IPS DF 19.7 (cell line): ENCODE results near the gene BIRC3.
"Not testable (repeated sequence)": the region's sequence is repeated elsewhere in the genome, so short reads cannot be mapped to it uniquely, and the experiment has no call there.

Source experiments
- DNase-seq: peaks from one replicate; pipeline ENCODE4 v3.0.0-alpha.2; 2013; ENCODE audit warnings: low read depth, low spot score

The BIRC3 gene

DNA sequence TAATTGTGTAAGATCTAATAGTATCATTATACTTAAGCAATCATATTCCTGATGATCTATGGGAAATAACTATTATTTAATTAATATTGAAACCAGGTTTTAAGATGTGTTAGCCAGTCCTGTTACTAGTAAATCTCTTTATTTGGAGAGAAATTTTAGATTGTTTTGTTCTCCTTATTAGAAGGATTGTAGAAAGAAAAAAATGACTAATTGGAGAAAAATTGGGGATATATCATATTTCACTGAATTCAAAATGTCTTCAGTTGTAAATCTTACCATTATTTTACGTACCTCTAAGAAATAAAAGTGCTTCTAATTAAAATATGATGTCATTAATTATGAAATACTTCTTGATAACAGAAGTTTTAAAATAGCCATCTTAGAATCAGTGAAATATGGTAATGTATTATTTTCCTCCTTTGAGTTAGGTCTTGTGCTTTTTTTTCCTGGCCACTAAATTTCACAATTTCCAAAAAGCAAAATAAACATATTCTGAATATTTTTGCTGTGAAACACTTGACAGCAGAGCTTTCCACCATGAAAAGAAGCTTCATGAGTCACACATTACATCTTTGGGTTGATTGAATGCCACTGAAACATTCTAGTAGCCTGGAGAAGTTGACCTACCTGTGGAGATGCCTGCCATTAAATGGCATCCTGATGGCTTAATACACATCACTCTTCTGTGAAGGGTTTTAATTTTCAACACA is 6.4 kb downstream of the BIRC3 start:
- no peak for DNase-seq

DNA sequence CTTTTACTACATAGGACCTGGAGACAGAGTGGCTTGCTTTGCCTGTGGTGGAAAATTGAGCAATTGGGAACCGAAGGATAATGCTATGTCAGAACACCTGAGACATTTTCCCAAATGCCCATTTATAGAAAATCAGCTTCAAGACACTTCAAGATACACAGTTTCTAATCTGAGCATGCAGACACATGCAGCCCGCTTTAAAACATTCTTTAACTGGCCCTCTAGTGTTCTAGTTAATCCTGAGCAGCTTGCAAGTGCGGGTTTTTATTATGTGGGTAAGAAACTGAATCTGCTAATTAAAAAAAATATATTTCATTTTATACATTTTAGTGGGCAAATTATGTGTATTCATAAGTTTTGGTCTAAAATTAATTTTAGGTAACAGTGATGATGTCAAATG is 7.8 kb downstream of the BIRC3 start:
- no peak for DNase-seq

DNA sequence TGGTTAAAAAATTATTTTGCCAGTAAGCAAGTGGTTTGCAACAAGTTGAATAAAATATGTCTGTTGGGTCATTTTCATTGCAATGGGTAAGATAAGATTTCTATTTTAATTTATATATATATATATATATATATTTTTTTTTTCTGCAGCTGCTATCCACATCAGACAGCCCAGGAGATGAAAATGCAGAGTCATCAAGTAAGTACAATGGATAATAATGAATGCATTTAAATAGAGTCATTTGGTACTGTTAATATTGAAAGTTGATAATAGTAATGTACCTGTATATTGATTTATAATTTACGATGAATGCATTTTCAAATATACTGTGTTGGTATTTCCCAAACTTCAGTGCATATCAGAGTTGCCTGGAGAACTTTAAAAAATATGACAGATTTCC is 11.5 kb downstream of the BIRC3 start:
- DNase-seq: no peak

DNA sequence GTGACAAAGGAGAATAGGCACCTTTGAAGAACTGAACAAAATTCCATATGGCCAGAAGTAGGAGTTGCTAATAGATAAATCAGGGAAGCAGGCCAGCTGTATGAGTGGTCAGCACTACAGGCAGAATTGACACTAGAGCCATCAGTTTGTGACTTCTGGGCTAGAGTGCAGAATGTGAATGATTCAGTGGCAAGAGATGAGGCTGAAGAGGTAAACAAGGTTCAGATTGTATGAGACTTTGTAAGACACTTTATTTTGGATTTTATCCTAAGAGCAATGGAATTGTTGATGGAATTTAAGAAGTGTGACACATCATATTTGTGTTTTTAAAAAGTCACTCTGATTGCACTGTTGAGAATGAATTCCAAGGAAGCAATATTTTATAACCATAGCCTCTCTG is 12.9 kb downstream of the BIRC3 start:
- DNase-seq: no peak

DNA sequence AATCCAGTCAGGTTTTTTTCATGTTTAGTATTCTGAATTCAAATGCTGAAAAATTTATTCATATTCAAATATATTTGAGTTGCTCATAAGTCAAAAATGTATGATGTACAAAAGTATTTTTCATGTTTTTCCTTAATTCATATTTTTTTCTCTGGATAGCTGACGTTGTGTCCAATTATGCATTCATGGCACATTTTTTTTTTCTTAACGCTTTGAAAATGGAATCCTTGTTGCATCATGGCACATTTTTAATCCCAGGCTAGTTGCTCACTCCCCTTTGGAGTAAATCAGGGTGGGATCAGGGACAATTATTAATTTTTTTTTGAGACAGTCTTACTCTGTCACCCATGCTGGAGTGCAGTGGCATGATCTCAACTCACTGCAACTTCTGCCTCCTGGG is 14.1 kb downstream of the BIRC3 start:
- no peak for DNase-seq

DNA sequence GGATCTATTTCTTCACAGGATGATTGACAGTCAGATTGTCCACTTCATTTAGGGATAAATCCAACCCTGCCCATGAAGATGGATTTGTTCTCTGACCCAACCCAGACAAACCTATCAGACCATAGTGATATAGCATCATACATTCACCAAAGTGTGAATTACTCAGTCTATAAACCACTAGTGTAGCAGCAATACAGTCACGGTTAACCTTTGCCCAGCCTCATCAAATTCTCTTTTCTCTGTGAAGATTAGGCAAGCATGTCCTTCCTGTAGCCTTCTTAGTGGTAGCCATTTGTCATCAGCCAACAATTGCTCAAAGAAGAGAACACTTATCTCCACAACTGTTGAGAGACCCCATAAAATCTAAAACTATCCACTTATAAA is 15.3 kb downstream of the BIRC3 start:
- DNase-seq: no peak

DNA sequence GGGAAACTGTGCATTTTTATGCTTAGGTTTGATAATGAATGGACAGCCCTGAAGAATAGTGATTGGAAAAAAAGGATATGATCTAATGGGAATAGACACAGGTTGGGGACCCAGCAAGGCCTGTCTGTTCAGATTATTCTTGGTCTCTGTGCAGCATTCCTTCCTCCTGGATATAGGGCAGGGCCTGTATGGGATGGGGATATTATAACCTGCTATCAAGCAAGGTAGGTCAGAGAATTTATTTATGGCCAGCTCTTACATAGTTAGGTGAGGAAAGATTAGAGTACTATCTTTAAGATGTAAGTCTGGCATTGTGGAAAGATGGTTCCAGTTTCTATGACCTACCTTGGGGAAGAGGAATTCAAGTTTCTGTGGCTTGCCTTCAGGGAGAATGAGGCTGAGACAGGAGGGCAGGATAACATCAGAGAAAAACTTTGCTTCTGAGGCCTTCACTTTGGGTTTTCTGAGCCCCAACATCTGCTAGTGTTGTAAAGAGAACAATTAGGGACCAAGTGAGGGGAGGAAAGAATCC is 21.3 kb downstream of the BIRC3 start:
- DNase-seq: no peak

DNA sequence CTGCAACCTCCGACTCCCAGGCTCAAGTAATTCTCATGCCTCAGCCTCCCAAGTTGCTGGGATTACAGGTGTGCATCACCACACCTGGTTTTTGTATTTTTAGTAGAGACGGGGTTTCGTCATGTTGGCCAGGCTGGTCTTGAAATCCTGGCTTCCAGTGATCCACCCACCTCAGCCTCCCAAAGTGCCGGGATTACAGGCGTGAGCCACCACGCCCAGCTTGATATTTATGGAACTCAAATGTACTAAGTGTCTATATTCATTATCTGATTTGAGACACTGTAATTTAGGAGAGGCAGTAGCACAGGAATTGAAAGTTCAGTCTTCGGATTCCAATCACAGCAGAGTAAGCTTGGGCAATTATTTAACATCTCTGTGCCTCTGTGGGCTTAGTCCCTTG is 24.0 kb downstream of the BIRC3 start:
- DNase-seq: not testable (repeated sequence)

DNA sequence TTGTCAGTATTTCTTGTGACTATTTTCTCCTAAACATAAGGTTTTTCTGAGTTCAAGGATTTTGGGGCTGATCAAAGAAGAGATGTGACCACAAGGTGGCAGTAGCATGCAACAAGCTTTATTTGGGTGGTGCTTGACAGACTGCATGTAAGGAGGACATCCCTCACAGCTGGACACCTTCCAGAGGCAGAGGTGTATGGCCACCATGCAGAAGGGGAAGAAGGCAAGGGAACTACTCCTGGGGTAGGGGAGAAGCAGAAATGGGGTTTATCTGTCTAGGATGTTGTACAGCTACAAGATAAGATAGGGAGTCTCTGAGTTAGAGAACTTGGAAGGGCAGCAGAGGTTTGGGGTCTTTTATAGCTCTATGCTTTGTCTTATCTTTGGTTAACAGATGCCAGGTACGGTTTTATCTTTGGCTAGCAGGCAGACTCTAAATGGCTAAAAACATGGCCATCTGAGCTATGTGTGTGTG is 24.6 kb downstream of the BIRC3 start:
- peak; percentile 60 for DNase-seq

DNA sequence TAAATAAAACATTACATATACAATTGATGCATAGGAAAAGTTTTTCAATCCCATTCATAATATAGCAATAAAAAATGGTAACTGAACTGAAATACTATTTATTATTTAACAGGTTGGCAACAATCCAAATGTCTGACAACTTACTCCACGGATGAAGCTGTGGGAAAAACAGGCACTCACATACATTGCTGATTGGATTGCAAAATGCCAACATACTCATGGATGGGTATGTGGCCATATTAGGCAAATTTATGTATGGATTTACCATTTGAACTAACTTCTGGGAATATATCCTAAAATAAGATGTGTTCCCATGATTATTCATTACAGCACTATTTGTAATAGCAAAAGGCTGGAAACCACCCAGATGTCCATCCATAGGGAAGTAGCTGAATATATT is 26.5 kb downstream of the BIRC3 start:
- DNase-seq: no peak

DNA sequence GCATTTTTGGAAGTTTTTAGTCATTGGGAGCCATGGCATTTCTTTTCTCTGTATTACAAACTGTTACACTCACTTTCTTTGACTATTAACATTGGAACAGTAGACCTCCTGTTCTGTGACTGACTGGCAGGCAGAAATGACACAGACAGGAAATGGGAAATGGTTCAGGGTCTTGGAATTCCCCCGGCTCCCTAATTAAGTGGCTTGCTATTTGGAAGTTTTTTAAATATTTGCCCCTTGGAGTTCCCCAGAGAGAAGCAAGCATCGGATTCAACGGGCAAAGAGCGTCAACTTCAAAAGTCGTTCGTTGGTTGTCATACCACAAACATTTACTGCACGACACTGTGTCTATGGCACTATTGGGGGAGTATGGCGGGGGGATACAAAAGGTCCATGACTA is 28.6 kb downstream of the BIRC3 start:
- DNase-seq: no peak

DNA sequence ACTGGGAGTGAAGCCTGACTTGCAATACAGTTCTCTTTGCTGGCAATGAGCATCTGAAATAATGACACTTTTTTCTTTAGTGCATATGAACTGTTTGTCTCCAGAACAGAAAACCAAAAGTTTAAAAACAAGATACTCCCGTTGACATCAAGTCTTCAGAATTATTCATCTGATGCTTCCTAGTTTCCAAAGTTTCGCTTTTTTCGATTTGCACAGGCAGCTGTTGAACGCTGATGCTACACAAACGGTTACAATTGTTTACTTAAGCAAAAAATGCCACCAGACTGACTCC is 29.1 kb downstream of the BIRC3 start:
- DNase-seq: no peak

DNA sequence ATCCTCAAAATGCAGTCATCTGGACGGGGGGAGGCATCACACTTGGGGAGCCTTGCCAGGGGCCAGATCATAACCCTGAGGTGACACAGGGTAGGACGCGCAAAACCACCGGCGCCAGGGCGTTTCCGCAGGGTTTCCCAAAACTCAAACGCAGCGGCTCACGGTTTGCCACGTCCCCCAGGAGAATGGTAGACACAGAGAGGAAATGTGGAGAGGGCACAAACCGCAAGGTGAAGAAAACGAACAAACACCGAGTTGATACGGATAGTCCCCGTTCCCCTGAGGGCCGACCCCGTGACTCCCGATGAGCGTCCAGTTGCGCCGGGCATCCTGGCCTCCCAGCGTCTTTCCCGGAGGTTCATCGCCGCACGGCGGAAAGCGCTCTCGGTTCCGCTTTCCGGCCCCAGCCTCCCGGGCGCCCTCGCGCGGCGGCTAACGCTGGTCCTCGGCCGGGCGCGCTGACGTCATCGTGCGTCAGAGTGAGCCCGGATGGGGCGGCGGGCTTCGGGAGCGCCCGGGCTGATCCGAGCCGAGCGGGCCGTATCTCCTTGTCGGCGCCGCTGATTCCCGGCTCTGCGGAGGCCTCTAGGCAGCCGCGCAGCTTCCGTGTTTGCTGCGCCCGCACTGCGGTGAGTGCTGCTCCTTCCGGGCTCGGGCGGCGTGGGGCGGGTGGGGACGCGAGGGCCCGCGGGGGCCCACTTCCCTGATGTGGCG is 29.6 kb downstream of the BIRC3 start, which contains the start of gene BIRC2:
TSS of gene BIRC2 (plus strand) at position 467 of the 714 bp plus-strand sequence. CDS start 2,641 bp downstream, outside the sequence.
- peak; percentile 38 for DNase-seq

DNA sequence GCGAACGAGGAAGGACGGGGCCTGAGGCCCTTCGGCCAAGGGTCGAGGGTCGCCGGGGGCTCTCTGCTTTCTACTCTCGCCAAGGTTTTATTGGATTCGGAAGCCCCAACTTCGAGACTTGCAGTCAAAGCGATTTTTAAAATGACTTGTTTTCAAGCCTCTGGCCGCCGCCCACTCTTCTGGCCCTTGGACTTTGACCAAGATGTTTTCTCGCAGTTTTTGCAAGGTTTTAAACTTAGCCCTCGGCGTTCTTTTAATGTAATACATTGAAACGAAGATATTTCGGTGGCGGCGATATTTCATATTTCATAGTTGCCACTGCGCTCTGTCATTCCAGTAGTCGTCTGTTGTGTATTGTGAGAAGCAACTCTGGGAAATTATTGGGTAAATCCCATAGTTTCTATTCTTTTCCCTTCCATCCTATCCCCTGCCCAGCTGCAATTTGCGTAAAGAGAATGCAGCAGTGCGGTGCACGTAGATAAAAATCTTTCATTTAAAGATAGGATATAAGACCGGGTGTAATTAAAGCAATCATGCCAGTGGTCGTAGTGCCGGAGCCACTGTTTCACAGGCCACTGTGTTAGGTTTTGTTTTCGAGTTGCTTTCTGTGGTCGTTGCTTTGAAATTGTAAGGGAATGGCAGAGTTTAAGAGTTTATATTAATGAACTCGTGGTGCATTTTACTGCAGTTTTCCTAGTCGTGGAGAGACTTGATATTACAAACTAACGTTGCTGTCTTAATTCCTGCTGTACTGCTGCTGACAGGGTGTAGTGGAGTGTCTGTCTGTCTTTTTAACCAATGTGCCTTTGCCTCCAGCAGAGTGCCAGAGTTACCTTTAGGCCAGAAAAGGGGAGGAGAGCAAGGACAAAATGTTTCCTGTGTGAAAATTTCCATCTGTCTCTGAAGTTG is 30.4 kb downstream of the BIRC3 start:
- DNase-seq: no peak

DNA sequence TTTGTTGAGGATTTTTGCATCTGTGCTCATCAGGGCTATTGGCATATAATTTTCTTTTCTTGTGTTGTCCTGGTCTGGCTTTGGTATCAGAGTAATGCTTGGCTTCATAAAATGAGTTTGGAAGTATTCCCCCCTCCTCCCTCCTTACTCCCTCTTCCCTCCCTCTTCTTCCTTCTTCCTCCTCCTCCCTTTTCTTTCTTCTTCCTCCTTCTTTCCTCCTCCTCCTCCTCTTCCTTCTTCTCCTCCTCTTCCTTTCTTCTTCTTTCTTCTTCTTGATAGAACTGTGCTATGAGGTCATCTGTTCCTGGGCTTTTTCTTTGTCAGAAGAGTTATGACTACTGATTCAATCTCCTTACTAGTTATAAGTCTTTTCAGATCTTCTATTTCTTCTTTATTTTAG is 39.8 kb downstream of the BIRC3 start:
- DNase-seq: no peak

DNA sequence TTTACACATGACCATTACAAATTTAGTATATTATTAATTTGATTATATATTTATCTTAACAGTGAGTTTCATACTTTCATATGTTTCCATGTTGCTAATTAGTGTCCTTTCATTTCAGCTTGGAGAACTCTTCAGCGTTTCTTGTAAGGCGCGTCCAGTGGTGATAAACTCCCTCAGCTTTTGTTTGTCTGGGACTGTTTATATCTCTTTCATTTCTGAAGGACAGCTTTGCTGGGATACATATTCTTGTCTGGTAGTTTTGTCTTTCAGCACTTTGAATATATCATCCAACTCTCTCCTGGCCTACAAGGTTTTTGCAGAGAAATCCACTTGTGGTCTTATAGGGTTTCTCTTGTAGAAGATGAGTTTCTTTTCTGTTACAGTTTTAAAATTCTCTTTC is 42.1 kb downstream of the BIRC3 start:
- DNase-seq: no peak

DNA sequence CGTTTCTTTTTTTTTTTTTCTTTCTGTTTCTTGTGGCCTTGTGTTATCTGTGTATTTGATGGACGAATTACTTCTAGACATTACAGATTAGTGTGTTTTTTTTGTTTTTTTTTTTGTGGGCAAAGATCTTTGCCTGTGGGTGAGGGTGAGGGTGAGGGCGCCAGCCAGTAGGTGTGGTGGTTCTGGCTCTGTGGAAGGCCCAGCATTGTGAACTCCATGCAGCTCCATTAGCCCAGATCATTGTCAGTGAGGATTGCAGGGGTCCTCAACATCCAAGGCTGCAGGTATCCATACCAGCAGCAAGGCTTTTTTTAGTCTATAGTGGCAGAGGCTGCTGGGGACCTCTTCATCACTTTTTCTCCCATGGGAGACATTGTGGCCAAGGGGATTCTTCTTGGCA is 43.4 kb downstream of the BIRC3 start:
- no peak for DNase-seq

DNA sequence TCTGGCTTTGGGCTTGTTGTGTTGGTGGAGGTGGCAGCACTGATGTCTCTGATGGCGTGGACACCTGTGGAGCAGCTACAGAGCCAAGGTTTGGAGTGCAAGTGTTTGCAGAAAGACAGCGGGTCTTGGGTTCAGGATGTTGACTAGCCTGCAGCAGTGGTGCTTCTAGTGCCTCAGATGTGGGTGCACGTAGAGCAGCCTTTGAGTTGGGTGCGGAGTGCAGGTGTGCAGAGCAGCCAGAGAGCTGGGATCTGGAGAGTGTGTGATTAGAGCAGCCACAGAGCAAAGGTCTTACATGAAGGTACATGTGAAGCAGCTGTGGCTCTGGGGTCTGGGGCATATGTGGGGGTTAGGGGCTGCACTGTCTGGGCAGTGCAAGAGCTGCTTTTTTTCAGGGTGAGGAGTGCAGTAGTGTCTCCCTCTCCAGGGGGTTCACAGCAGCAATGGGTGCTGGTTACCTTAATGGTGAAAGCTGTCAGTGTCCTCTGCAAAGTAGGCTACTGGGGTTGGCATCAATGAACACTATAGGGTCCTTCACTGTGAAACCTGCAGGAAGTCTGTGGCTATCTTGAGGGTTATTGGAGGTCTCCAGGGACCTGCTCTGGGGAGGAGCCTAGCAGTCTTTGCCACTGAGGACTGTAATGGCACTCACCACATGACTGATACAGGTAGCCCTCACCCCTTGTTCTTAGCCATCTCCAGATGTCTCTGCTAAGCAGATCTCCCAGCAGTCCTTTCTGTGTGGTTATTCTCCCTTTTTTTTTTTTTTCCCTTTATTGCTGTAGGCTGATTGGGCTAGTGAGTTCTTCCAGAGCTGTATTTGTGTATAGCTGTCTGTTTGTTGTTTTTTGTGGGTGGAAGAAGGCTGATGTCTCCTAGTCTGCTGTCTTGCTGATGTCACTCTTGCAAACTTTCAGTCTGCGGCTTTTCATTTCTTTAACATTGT is 44.1 kb downstream of the BIRC3 start:
- no peak for DNase-seq

DNA sequence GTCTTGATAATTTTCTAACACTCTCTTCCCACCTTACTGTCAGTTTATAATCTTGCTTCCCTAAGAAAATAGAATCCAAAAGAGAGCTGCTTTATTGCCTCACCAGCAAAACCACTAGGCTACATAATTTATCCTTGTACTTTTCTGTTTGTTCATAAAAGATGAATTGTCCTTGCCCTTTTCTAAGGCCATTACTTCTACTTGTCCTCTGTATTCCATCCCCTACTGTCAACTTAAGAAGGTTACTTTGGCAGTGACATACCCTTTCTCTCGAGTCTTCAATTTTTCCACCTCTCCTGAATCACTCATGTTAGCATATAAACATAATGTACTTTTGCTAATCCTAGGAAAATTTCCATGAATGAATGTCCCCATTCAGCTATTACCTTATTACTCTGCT is 47.7 kb downstream of the BIRC3 start:
- DNase-seq: no peak

DNA sequence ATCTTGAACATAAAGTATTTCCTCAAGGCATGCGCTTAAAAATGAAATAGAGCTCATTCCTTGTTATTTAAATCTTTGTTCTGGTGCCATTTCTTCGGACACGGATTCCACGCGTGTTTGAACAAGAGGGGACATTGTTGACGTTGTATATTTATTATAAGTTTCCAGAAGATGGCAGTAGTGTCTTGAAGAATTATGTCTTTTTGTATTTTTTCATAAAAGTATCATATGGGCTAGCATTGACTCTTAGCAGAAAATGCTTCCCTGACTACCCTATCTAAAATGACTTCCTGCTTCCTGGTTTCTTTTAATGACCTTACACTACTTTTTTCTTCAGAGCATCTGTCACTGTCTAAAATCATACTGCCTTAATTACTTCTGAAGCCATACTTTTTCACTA is 50.1 kb downstream of the BIRC3 start:
- DNase-seq: no peak

DNA sequence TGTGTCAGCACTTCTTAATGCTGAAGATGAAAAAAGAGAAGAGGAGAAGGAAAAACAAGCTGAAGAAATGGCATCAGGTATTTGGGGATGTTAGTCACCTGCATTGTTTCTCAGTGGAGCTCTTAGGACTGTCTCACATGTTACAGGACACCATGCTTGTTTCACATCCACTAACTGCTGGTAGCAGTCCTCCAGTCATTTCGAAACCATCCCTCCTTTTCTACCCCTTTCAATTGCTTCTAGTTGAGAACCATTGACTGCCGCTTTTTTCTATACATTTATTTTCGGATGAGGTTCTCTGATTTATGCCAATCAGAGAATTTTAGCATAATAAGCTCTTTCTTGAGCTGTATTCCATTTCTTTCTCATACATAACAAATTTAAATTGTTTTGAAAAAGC is 51.2 kb downstream of the BIRC3 start:
- DNase-seq: no peak
